HepG2 (cell line): Measurements from ENCODE around the gene FKBP5. TPM values are rescaled to one million over a fixed set of nuclear protein-coding genes. Genes with fewer than 3 reads are reported as not detected.

ENCODE experiments used
- ATAC-seq: fragments of 200-7000 bp; cut with Tn5 transposase; 3 replicates; pipeline ENCODE4 v1.9.1; 2020; ENCODE audit warnings: mild to moderate bottlenecking, moderate library complexity
- BruUV-seq: library from RNA; stranded (reverse); fragments of 400-500 nt; replicated peaks from 2 replicates; lab custom pipeline; 2021; lab: Mats Ljungman, UMichigan
- CTCF ChIA-PET: fragments of 300-600 bp; formaldehyde crosslinking; extraction: SDS; loops from one replicate; lab custom pipeline; 2021; ENCODE audit warnings: low total read pairs, inconsistent platforms, low intra/inter-chr PET ratio; lab: Yijun Ruan, JAX
- POLR2A ChIA-PET: fragments of 350-600 bp; sonication (Branson Sonifier 250); formaldehyde crosslinking; loops from one replicate; lab custom pipeline; 2020; ENCODE audit warnings: antibody characterized with exemption, inconsistent platforms; lab: Yijun Ruan, JAX
- DNase-seq: peaks from one replicate; pipeline ENCODE4 v3.0.0-alpha.2; 2015; ENCODE audit warnings: low spot score
- FAIRE-seq: peaks from 3 replicates; lab custom pipeline; 2011; peaks lifted over from hg19 to GRCh38; lab: Jason Lieb, UNC
- H2AFZ ChIP-seq: one replicate; pipeline ENCODE4 v1.6.1; 2011; ENCODE audit warnings: low read length, inconsistent platforms
- H3K27ac ChIP-seq: fragments of 300-600 bp; 3 replicates; pipeline ENCODE4 v1.8.0; 2011; ENCODE audit warnings: mixed run types, mild to moderate bottlenecking, mixed read lengths, low read length, inconsistent platforms; ENCODE audit not compliant: insufficient read depth; ENCODE audit errors: extremely low read length
- H3K27me3 ChIP-seq, 2 experiments: fragments of 200-600 bp in 1 of 2; 2 replicates in 1 of 2; 3 replicates in 1 of 2; pipeline versions ENCODE4 v1.6.0 to v1.8.0; 2011; ENCODE audit warnings: low read length in 2 of 2, mild to moderate bottlenecking in 2 of 2, moderate library complexity in 2 of 2, inconsistent platforms in 1 of 2; ENCODE audit not compliant: insufficient read depth in 2 of 2, control insufficient read depth in 1 of 2
- H3K36me3 ChIP-seq, 2 experiments: fragments of 200-600 bp in 1 of 2; replicated peaks in 1 of 2; 2 replicates in 1 of 2; 3 replicates in 1 of 2; pipeline versions ENCODE4 v1.5.1 to v1.8.0; 2011; ENCODE audit warnings: low read length in 2 of 2, inconsistent platforms in 1 of 2; ENCODE audit not compliant: insufficient read depth in 2 of 2, control insufficient read depth in 1 of 2
- H3K4me1 ChIP-seq: 2 replicates; pipeline ENCODE4 v1.5.1; 2012; ENCODE audit warnings: low read length, inconsistent platforms; ENCODE audit not compliant: insufficient read depth
- H3K4me2 ChIP-seq: 2 replicates; pipeline ENCODE4 v1.6.0; 2011; ENCODE audit warnings: low read depth, low read length, inconsistent platforms
- H3K4me3 ChIP-seq, 3 experiments: fragments of 200-600 bp in 1 of 3; sonication (generic), shearing (Covaris generic) in 1 of 3; replicated peaks in 1 of 3; 2 replicates each; pipeline ENCODE4 v1.5.1; 2011 to 2016; ENCODE audit warnings: low read length in 3 of 3, inconsistent platforms in 2 of 3, low read depth in 2 of 3, mild to moderate bottlenecking in 2 of 3, control low read depth in 1 of 3, mixed read lengths in 1 of 3; ENCODE audit not compliant: insufficient read depth in 1 of 3
- H3K79me2 ChIP-seq: one replicate; pipeline ENCODE4 v1.6.1; 2011; ENCODE audit warnings: low read length, inconsistent platforms; ENCODE audit not compliant: insufficient read depth
- H3K9ac ChIP-seq: 2 replicates; pipeline ENCODE4 v1.6.0; 2011; ENCODE audit warnings: mild to moderate bottlenecking, low read depth, low read length, inconsistent platforms; ENCODE audit not compliant: insufficient read depth
- H3K9me3 ChIP-seq: 2 replicates; pipeline ENCODE4 v1.5.1; 2012; ENCODE audit warnings: mild to moderate bottlenecking, low read length
- H4K20me1 ChIP-seq: 2 replicates; pipeline ENCODE4 v1.6.0; 2011; ENCODE audit warnings: inconsistent platforms, mild to moderate bottlenecking, low read length, moderate library complexity; ENCODE audit not compliant: insufficient read depth
- ATRX ChIP-seq: sonication (generic); formaldehyde crosslinking; IDR thresholded peaks from 2 replicates; pipeline ENCODE4 v1.4.0; 2020; ENCODE audit warnings: missing genetic modification reagents, borderline replicate concordance
- CBX1 ChIP-seq: IDR thresholded peaks from one replicate; pipeline ENCODE4 v1.6.1; 2016; ENCODE audit warnings: antibody characterized with exemption, low read depth
- EED ChIP-seq: sonication (generic); formaldehyde crosslinking; IDR thresholded peaks from 2 replicates; pipeline ENCODE4 v1.5.0; 2020; ENCODE audit warnings: mild to moderate bottlenecking, missing genetic modification reagents
- FOXA3 ChIP-seq: IDR thresholded peaks from 2 replicates; pipeline ENCODE4 v1.6.1; 2016; ENCODE audit warnings: missing genetic modification reagents, missing compliant biosample characterization
- GTF3A ChIP-seq: sonication (generic); formaldehyde crosslinking; conservative IDR thresholded peaks from 2 replicates; pipeline ENCODE4 v1.4.0; 2020; ENCODE audit warnings: mild to moderate bottlenecking, missing genetic modification reagents
- NCOA1 ChIP-seq: sonication (generic); formaldehyde crosslinking; IDR thresholded peaks from 2 replicates; pipeline ENCODE4 v1.9.0; 2021; ENCODE audit warnings: missing genetic modification reagents
- NFIB ChIP-seq: sonication (generic); formaldehyde crosslinking; IDR thresholded peaks from 2 replicates; pipeline ENCODE4 v1.9.0; 2021; ENCODE audit warnings: missing genetic modification reagents, mild to moderate bottlenecking, borderline replicate concordance
- RBAK ChIP-seq: sonication (generic); formaldehyde crosslinking; IDR thresholded peaks from 2 replicates; pipeline ENCODE4 v1.5.1; 2020; ENCODE audit warnings: mild to moderate bottlenecking, missing genetic modification reagents
- TFAP4 ChIP-seq: sonication (generic); IDR thresholded peaks from 2 replicates; pipeline ENCODE4 v1.6.1; 2016; ENCODE audit warnings: low read depth, borderline replicate concordance
- ZNF136 ChIP-seq: sonication (generic); formaldehyde crosslinking; IDR thresholded peaks from 2 replicates; pipeline ENCODE4 v1.8.1; 2022; ENCODE audit warnings: low read depth, mild to moderate bottlenecking, moderate library complexity, missing genetic modification reagents
- ZNF17 ChIP-seq: sonication (generic); formaldehyde crosslinking; IDR thresholded peaks from 2 replicates; pipeline ENCODE4 v1.5.0; 2020; ENCODE audit warnings: mild to moderate bottlenecking, missing genetic modification reagents
- ZNF317 ChIP-seq: sonication (generic); formaldehyde crosslinking; IDR thresholded peaks from 2 replicates; pipeline ENCODE4 v1.5.0; 2020; ENCODE audit warnings: mild to moderate bottlenecking, missing genetic modification reagents
- ZNF547 ChIP-seq: sonication (generic); formaldehyde crosslinking; IDR thresholded peaks from 2 replicates; pipeline ENCODE4 v1.5.1; 2020; ENCODE audit warnings: mild to moderate bottlenecking, missing genetic modification reagents
- ZNF552 ChIP-seq: sonication (generic); formaldehyde crosslinking; IDR thresholded peaks from 2 replicates; pipeline ENCODE4 v1.9.0; 2022; ENCODE audit warnings: missing genetic modification reagents, mild to moderate bottlenecking, borderline replicate concordance
- ZNF83 ChIP-seq: sonication (generic); formaldehyde crosslinking; IDR thresholded peaks from 2 replicates; pipeline ENCODE4 v1.4.0; 2020; ENCODE audit warnings: missing genetic modification reagents, mild to moderate bottlenecking, borderline replicate concordance
- WGBS: methylation state at CpG from one replicate; pipeline ENCODE4 v1.1.6; 2017; ENCODE audit warnings: low lambda C conversion rate; 5-methylcytosine and 5-hydroxymethylcytosine counted together
- in situ Hi-C: cut with HindIII; loops from 2 replicates; pipeline ENCODE4 v1.10.0; 2017; ENCODE audit warnings: low pct_unique_long_range_greater_than_20kb; ENCODE audit not compliant: extremely low pct_ligation_motif_present
- intact Hi-C: fragments of 100-400 bp; cut with micrococcal nuclease; formaldehyde crosslinking; loops from one replicate; pipeline ENCODE4 v1.10.0; 2022; ENCODE audit not compliant: unreplicated experiment
- polyA plus RNA-seq, 8 experiments: library from polyadenylated mRNA; depleted of rRNA in 3 of 8; stranded (reverse) in 7 of 8; unstranded in 1 of 8; fragments of >200 nt; fragmentation: Illumina TruSeq in 4 of 8; extraction: Trizol in 4 of 8; gene quantifications; 2 replicates each; pipeline versions ENCODE4 v1.2.1 to v1.2.3, GENCODE V29; 2011 to 2016; ENCODE audit warnings: low read depth in 4 of 8, missing spikeins in 1 of 8, mixed read lengths in 1 of 8; ENCODE audit not compliant: insufficient read depth in 1 of 8
- total RNA-seq, 5 experiments: library from RNA; depleted of rRNA; stranded (reverse); fragments of >200 nt; fragmentation: Illumina TruSeq; extraction: Trizol; gene quantifications; 2 replicates each; pipeline ENCODE4 v1.2.3, GENCODE V29; 2016; ENCODE audit warnings: low read depth in 1 of 5
- TF ChIP-seq, protein P1 (sequence below): sonication (generic); formaldehyde crosslinking; IDR thresholded peaks from 2 replicates; pipeline ENCODE4 v1.8.1; 2023; ENCODE audit warnings: mild to moderate bottlenecking, missing genetic modification reagents, borderline replicate concordance
- TF ChIP-seq, protein P2 (sequence below): sonication (generic); formaldehyde crosslinking; IDR thresholded peaks from 2 replicates; pipeline ENCODE4 v1.4.0; 2020; ENCODE audit warnings: missing genetic modification reagents; ENCODE audit errors: not compliant biosample characterization
- TF ChIP-seq, protein P3 (sequence below): sonication (generic); formaldehyde crosslinking; IDR thresholded peaks from 2 replicates; pipeline ENCODE4 v1.4.0; 2020; ENCODE audit warnings: missing genetic modification reagents

FKBP5 gene
- total and polyA plus RNA-seq, 2 of the 13 experiments (the other 11 are each of a cell fraction or from before 2014, with no cell fraction given): 8.0 to 17.4 TPM

- H3K4me3 ChIP-seq: no peak overlapping the region
- BruUV-seq: no TSS peak
- no peaks in the 10 kb centered on the region for H3K36me3 ChIP-seq
- no peak overlapping the region for H3K27ac ChIP-seq
- H3K27me3 ChIP-seq: no peaks in the 10 kb centered on the region
- no peaks in the 10 kb centered on the region for H3K9me3 ChIP-seq
- no peak overlapping the region for H2AFZ ChIP-seq
- ChIA-PET POLR2A (interaction anchor here (0.9 kb wide), 1 partner anchor 26 kb away, joined by 3 read pairs; no protein-coding TSS in a partner anchor), CTCF (no interaction called here)
- DNase-seq: no peak
- ATAC-seq: no peak
- no peaks in the 10 kb centered on the region for H4K20me1 ChIP-seq
- 85% methylated on average over 7 of the region's 7 CpGs for WGBS
- peaks cover 28% of the 10 kb centered on the region for H3K79me2 ChIP-seq
- in situ Hi-C loops (no loop called here), intact Hi-C loops (no loop called here)
- no peak overlapping the region for H3K4me2 ChIP-seq
- no peak overlapping the region for H3K9ac ChIP-seq
- peaks cover 7% of the 10 kb centered on the region; the same call in 1 of the 2 replicates for H3K4me1 ChIP-seq
- FAIRE-seq: no peak
- TF ChIP-seq GTF3A (CRISPR knock-in tag): no peak
- TF ChIP-seq, protein P1, sequence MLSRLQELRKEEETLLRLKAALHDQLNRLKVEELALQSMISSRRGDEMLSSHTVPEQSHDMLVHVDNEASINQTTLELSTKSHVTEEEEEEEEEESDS: no peak
- TF ChIP-seq FOXA3: no peak
- TF ChIP-seq CBX1: no peak
- no peak for TF ChIP-seq TFAP4
- TF ChIP-seq ZNF552 (CRISPR knock-in tag): no peak
- TF ChIP-seq NFIB (CRISPR knock-in tag): no peak
- no peak for TF ChIP-seq NCOA1 (CRISPR knock-in tag)
- TF ChIP-seq, protein P2, sequence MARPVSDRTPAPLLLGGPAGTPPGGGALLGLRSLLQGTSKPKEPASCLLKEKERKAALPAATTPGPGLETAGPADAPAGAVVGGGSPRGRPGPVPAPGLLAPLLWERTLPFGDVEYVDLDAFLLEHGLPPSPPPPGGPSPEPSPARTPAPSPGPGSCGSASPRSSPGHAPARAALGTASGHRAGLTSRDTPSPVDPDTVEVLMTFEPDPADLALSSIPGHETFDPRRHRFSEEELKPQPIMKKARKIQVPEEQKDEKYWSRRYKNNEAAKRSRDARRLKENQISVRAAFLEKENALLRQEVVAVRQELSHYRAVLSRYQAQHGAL (CRISPR knock-in tag): no peak
- TF ChIP-seq, protein P3, sequence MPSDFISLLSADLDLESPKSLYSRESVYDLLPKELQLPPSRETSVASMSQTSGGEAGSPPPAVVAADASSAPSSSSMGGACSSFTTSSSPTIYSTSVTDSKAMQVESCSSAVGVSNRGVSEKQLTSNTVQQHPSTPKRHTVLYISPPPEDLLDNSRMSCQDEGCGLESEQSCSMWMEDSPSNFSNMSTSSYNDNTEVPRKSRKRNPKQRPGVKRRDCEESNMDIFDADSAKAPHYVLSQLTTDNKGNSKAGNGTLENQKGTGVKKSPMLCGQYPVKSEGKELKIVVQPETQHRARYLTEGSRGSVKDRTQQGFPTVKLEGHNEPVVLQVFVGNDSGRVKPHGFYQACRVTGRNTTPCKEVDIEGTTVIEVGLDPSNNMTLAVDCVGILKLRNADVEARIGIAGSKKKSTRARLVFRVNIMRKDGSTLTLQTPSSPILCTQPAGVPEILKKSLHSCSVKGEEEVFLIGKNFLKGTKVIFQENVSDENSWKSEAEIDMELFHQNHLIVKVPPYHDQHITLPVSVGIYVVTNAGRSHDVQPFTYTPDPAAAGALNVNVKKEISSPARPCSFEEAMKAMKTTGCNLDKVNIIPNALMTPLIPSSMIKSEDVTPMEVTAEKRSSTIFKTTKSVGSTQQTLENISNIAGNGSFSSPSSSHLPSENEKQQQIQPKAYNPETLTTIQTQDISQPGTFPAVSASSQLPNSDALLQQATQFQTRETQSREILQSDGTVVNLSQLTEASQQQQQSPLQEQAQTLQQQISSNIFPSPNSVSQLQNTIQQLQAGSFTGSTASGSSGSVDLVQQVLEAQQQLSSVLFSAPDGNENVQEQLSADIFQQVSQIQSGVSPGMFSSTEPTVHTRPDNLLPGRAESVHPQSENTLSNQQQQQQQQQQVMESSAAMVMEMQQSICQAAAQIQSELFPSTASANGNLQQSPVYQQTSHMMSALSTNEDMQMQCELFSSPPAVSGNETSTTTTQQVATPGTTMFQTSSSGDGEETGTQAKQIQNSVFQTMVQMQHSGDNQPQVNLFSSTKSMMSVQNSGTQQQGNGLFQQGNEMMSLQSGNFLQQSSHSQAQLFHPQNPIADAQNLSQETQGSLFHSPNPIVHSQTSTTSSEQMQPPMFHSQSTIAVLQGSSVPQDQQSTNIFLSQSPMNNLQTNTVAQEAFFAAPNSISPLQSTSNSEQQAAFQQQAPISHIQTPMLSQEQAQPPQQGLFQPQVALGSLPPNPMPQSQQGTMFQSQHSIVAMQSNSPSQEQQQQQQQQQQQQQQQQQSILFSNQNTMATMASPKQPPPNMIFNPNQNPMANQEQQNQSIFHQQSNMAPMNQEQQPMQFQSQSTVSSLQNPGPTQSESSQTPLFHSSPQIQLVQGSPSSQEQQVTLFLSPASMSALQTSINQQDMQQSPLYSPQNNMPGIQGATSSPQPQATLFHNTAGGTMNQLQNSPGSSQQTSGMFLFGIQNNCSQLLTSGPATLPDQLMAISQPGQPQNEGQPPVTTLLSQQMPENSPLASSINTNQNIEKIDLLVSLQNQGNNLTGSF (CRISPR knock-in tag): no peak
- no peak for TF ChIP-seq ZNF83 (CRISPR knock-in tag)
- no peak for TF ChIP-seq ZNF317
- no peak for TF ChIP-seq ZNF547
- TF ChIP-seq ZNF17 (CRISPR knock-in tag): no peak
- no peak for TF ChIP-seq ATRX (CRISPR knock-in tag)
- no peak for TF ChIP-seq ZNF136 (CRISPR knock-in tag)
- TF ChIP-seq EED: no peak
- no peak for TF ChIP-seq RBAK
Measured at GRCh38 chr6:35663447-35664235, 25.1 kb downstream of the FKBP5 start.
